ENCODE results near the gene KIF17. TPM values are rescaled to one million over a fixed set of nuclear protein-coding genes. Genes with fewer than 3 reads are reported as not detected.

The KIF17 gene
- total RNA-seq, 1 donor from 2014 or later = 4.6 TPM

- DNase-seq (no peak), ATAC-seq (no peak)
- intact Hi-C loops (cut with DNase I) = no loop called here
- Histone ChIP-seq H3K27me3 (no peaks in the 10 kb centered on the region), H3K9me3 (no peaks in the 10 kb centered on the region), H3K27ac (no peak overlapping the region), H3K4me3 (no peak overlapping the region), H3K36me3 (peaks cover 9% of the 10 kb centered on the region), H3K4me1 (peaks cover 16% of the 10 kb centered on the region)
- TF ChIP-seq CTCF (IDR thresholded peaks at IDR 0.05) = no peak
These were observed 85.4 kb downstream of the KIF17 start for GRCh38 chr1:20632386-20632785.

- no peaks in the 10 kb centered on the region for H3K27me3 ChIP-seq
- no peaks in the 10 kb centered on the region for H3K36me3 ChIP-seq
- no peak overlapping the region for H3K4me3 ChIP-seq
- no peak for DNase-seq
- TF ChIP-seq CTCF (IDR thresholded peaks at IDR 0.05) = no peak
- intact Hi-C loops (cut with DNase I) = no loop called here
- peaks cover 16% of the 10 kb centered on the region for H3K4me1 ChIP-seq
- ATAC-seq = no peak
- no peak overlapping the region for H3K27ac ChIP-seq
- no peaks in the 10 kb centered on the region for H3K9me3 ChIP-seq
These were observed 87.1 kb downstream of the KIF17 start for GRCh38 chr1:20630729-20631128.

GRCh38 chr1:20626524-20626923, 91.3 kb downstream of the KIF17 start:
- intact Hi-C loops (cut with DNase I) = no loop called here
- ATAC-seq = no peak
- Histone ChIP-seq H3K4me3 (no peak overlapping the region), H3K9me3 (no peaks in the 10 kb centered on the region), H3K27ac (no peak overlapping the region), H3K36me3 (no peaks in the 10 kb centered on the region), H3K4me1 (no peaks in the 10 kb centered on the region), H3K27me3 (no peaks in the 10 kb centered on the region)
- DNase-seq = no peak
- no peak for TF ChIP-seq CTCF (IDR thresholded peaks at IDR 0.05)

- no peak for TF ChIP-seq CTCF (IDR thresholded peaks at IDR 0.05)
- no peaks in the 10 kb centered on the region for H3K4me1 ChIP-seq
- no peaks in the 10 kb centered on the region for H3K9me3 ChIP-seq
- no peak overlapping the region for H3K4me3 ChIP-seq
- no peaks in the 10 kb centered on the region for H3K27me3 ChIP-seq
- ATAC-seq (no peak), DNase-seq (no peak)
- no peaks in the 10 kb centered on the region for H3K36me3 ChIP-seq
- intact Hi-C loops (cut with DNase I) = no loop called here
- H3K27ac ChIP-seq = no peak overlapping the region
These were observed 91.7 kb downstream of the KIF17 start for GRCh38 chr1:20626098-20626427.

GRCh38 chr1:20625176-20626097, 92.4 kb downstream of the KIF17 start:
- no peaks in the 10 kb centered on the region for H3K36me3 ChIP-seq
- ATAC-seq (no peak), DNase-seq (no peak)
- H3K9me3 ChIP-seq = no peaks in the 10 kb centered on the region
- H3K27me3 ChIP-seq = no peaks in the 10 kb centered on the region
- H3K4me1 ChIP-seq = no peaks in the 10 kb centered on the region
- TF ChIP-seq CTCF (IDR thresholded peaks at IDR 0.05) = no peak
- intact Hi-C loops (cut with DNase I) = no loop called here
- H3K27ac ChIP-seq = no peak overlapping the region
- H3K4me3 ChIP-seq = no peak overlapping the region

All from upper lobe of right lung (tissue), 1 donor.